Body of pancreas (tissue), 4 donors: ENCODE results near the gene DSCAM.

Experiments
- CTCF ChIP-seq, 7 experiments: fragments of 450-650 bp in 4 of 7; fragments of 200-600 bp in 3 of 7; sonication (generic) in 3 of 7; IDR thresholded peaks; one replicate each; pipeline ENCODE4 v1.5.1; 2016 to 2019; ENCODE audit warnings: antibody characterized with exemption in 7 of 7
- POLR2A ChIP-seq, 3 donors: fragments of 450-650 bp; IDR thresholded peaks; one replicate each; pipeline ENCODE4 v1.6.1; 2016; ENCODE audit warnings: antibody characterized with exemption in 3 of 3, mild to moderate bottlenecking in 2 of 3

GRCh38 chr21:40447016-40447415, 399.9 kb downstream of the DSCAM start:
- no peak for TF ChIP-seq CTCF (IDR thresholded peaks at IDR 0.05)
- TF ChIP-seq POLR2A (IDR thresholded peaks at IDR 0.05) = no peak
